Osteoblast (primary cell): ENCODE data around the gene MAD1L1. TPM values are rescaled to one million over a fixed set of nuclear protein-coding genes. Genes with fewer than 3 reads are reported as not detected.
"Not testable (repeated sequence)": the region's sequence is repeated elsewhere in the genome, so short reads cannot be mapped to it uniquely, and the experiment has no call there.

Experiments used
- DNase-seq: peaks from one replicate; pipeline ENCODE4 v3.0.0; 2011; ENCODE audit warnings: low spot score, mixed read lengths; ENCODE audit not compliant: insufficient read length; ENCODE audit errors: missing footprints
- H2AFZ ChIP-seq: 2 replicates; pipeline ENCODE4 v1.6.0; 2011; ENCODE audit warnings: mild to moderate bottlenecking, low read length
- H3K27ac ChIP-seq: 2 replicates; pipeline ENCODE4 v1.5.1; 2011; ENCODE audit warnings: mild to moderate bottlenecking, low read depth, low read length, moderate library complexity
- H3K27me3 ChIP-seq: 2 replicates; pipeline ENCODE4 v1.6.0; 2012; ENCODE audit warnings: mild to moderate bottlenecking, control low read depth, inconsistent platforms, low read length, moderate library complexity; ENCODE audit not compliant: insufficient read depth
- H3K36me3 ChIP-seq: 2 replicates; pipeline ENCODE4 v1.5.1; 2011; ENCODE audit warnings: mild to moderate bottlenecking, low read length, control low read depth, moderate library complexity; ENCODE audit not compliant: insufficient read depth
- H3K4me1 ChIP-seq: 2 replicates; pipeline ENCODE4 v1.5.1; 2011; ENCODE audit warnings: mild to moderate bottlenecking, low read length, control low read depth, moderate library complexity; ENCODE audit not compliant: insufficient read depth
- H3K4me2 ChIP-seq: 2 replicates; pipeline ENCODE4 v1.6.0; 2011; ENCODE audit warnings: mild to moderate bottlenecking, low read length; ENCODE audit not compliant: insufficient read depth
- H3K4me3 ChIP-seq: fragments of 200-600 bp; sonication (generic); 3 replicates; pipeline ENCODE4 v1.5.1; 2012; ENCODE audit warnings: mild to moderate bottlenecking, low read length, inconsistent platforms; ENCODE audit not compliant: insufficient read depth
- H3K79me2 ChIP-seq: 2 replicates; pipeline ENCODE4 v1.6.0; 2012; ENCODE audit warnings: mild to moderate bottlenecking, low read length, control low read depth, inconsistent platforms; ENCODE audit not compliant: insufficient read depth
- H3K9me3 ChIP-seq: 2 replicates; pipeline ENCODE4 v1.5.1; 2011; ENCODE audit warnings: low read depth, low read length, control low read depth
- H4K20me1 ChIP-seq: 2 replicates; pipeline ENCODE4 v1.6.0; 2012; ENCODE audit warnings: mild to moderate bottlenecking, low read length, control low read depth; ENCODE audit not compliant: insufficient read depth
- total RNA-seq: library from RNA; depleted of rRNA; stranded (reverse); fragments of >200 nt; gene quantifications from 2 replicates; pipeline ENCODE4 v1.2.3, GENCODE V29; 2012
- TF ChIP-seq, protein P1 (sequence below): IDR thresholded peaks from 2 replicates; pipeline ENCODE4 v1.5.1; 2011; ENCODE audit warnings: mild to moderate bottlenecking, low read depth, low read length, moderate library complexity; ENCODE audit errors: extremely low read depth

Gene MAD1L1
- total RNA-seq, 1 donor = 66.2 TPM

- TF ChIP-seq, protein P1, sequence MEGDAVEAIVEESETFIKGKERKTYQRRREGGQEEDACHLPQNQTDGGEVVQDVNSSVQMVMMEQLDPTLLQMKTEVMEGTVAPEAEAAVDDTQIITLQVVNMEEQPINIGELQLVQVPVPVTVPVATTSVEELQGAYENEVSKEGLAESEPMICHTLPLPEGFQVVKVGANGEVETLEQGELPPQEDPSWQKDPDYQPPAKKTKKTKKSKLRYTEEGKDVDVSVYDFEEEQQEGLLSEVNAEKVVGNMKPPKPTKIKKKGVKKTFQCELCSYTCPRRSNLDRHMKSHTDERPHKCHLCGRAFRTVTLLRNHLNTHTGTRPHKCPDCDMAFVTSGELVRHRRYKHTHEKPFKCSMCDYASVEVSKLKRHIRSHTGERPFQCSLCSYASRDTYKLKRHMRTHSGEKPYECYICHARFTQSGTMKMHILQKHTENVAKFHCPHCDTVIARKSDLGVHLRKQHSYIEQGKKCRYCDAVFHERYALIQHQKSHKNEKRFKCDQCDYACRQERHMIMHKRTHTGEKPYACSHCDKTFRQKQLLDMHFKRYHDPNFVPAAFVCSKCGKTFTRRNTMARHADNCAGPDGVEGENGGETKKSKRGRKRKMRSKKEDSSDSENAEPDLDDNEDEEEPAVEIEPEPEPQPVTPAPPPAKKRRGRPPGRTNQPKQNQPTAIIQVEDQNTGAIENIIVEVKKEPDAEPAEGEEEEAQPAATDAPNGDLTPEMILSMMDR = no peak
- H3K27ac ChIP-seq = no peak overlapping the region
- no peaks in the 10 kb centered on the region for H3K27me3 ChIP-seq
- no peaks in the 10 kb centered on the region for H3K36me3 ChIP-seq
- H4K20me1 ChIP-seq = no peaks in the 10 kb centered on the region
- no peak overlapping the region for H3K4me3 ChIP-seq
- H3K79me2 ChIP-seq = no peaks in the 10 kb centered on the region
- no peaks in the 10 kb centered on the region for H3K9me3 ChIP-seq
- H3K4me1 ChIP-seq = no peaks in the 10 kb centered on the region
- no peak overlapping the region for H2AFZ ChIP-seq
- no peak for DNase-seq
- no peak overlapping the region for H3K4me2 ChIP-seq
Observed at GRCh38 chr7:1996816-1997215, 235.9 kb downstream of the MAD1L1 start.

GRCh38 chr7:1995911-1996420 lies 236.8 kb downstream of the MAD1L1 start:
- not testable (repeated sequence) for H3K27me3 ChIP-seq, H3K79me2 ChIP-seq, H4K20me1 ChIP-seq, H3K4me2 ChIP-seq, H3K4me3 ChIP-seq, H3K4me1 ChIP-seq, H2AFZ ChIP-seq, H3K27ac ChIP-seq, DNase-seq, H3K9me3 ChIP-seq, H3K36me3 ChIP-seq

DNA sequence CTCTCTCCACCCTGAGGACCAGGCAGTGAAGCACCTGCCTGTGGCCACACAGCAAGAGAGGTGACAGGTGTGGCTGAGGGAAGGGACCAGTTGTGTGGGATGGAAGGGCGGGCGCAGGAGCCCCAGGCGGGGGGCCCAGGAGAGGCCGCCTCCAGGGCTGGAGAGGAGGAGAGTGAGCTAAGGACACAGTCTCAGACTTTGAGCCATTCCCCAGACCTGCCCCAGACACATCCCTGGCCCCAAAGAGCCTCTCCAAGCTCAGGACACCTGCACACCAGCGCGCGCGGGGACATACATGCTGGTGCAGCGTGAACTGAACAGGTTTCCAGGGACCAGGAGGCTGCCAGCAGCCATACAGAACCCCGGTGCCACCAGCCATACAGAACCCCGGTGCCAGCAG lies 237.3 kb downstream of the MAD1L1 start:
- Histone ChIP-seq H3K27ac (no peak overlapping the region), H3K4me2 (no peak overlapping the region), H2AFZ (no peak overlapping the region), H3K36me3 (no peaks in the 10 kb centered on the region), H4K20me1 (no peaks in the 10 kb centered on the region), H3K4me1 (no peaks in the 10 kb centered on the region), H3K27me3 (no peaks in the 10 kb centered on the region), H3K4me3 (no peak overlapping the region), H3K9me3 (no peaks in the 10 kb centered on the region), H3K79me2 (no peaks in the 10 kb centered on the region)
- DNase-seq = no peak
- TF ChIP-seq, protein P1 = no peak

DNA sequence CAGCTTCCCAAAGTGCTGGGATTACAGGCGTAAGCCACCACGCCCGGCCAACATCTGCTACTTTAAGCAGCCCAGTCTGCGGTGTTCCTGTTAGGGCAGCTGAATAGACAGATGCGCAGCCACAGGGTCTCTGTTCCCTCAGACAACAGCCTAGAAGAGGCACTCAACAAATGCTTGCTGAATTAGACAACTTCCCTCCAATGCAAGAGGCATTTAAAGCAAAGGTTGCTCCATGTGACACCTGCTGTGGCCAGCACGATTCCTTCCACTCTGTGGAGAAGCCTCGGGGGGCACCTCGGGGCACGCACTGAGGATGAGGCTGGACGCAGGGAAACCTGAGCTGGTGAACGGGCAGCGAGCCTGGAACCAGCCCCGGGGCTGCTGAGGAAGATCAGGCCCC lies 237.8 kb downstream of the MAD1L1 start:
- no peak for DNase-seq
- H3K4me1 ChIP-seq = no peaks in the 10 kb centered on the region
- TF ChIP-seq, protein P1 = no peak
- H2AFZ ChIP-seq = no peak overlapping the region
- no peak overlapping the region for H3K27ac ChIP-seq
- H3K4me2 ChIP-seq = no peak overlapping the region
- no peak overlapping the region for H3K4me3 ChIP-seq
- H3K79me2 ChIP-seq = no peaks in the 10 kb centered on the region
- no peaks in the 10 kb centered on the region for H3K9me3 ChIP-seq
- no peaks in the 10 kb centered on the region for H3K36me3 ChIP-seq
- H3K27me3 ChIP-seq = no peaks in the 10 kb centered on the region
- H4K20me1 ChIP-seq = no peaks in the 10 kb centered on the region
